ENCODE results near the gene KCNMA1. TPM values are rescaled to one million over a fixed set of nuclear protein-coding genes. Genes with fewer than 3 reads are reported as not detected.

The KCNMA1 gene
- total RNA-seq, 3 donors from 2014 or later (not counting 1 experiment from before 2014, with no cell fraction given): 0.40 to 1.8 (median 0.63) TPM

DNA sequence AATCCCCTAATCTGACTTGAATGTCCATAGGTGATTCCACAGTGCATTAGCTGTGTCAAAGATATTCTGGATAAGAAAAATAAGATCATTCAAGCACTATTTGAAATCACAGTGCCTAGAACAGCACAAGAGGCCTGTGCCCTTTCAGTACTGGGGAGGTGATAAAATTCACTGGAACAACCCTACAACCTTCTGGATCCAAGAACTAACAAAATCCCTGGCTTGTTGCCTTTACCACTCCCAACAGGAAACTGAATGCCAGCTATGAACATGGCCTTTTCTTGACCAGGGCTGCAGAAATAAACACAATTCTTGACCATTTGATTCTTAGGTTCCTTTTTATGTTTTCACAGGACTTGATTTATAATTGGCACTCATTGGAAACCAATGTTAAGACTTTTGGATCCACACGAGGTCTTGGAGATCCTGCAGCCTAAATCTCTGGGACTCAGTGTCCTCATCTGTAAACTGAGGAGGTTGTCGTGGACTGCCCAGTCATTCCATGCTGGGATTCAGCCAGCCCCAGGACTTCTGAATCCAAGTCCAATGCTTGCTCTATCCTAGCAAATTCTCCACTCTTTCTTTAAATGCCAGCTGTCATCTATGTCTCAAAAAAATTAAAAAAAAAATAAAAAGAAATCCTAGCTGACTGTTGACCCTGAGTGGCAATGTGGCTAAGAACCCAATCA, 624.7 kb downstream of the KCNMA1 start:
- 73% methylated on average over 2 of the region's 2 CpGs for WGBS (ENCODE audit: insufficient coverage)
- intact Hi-C loops (cut with micrococcal nuclease): no loop called here
- no peaks in the 10 kb centered on the region for H3K36me3 Mint-ChIP-seq
- Histone ChIP-seq H3K27ac (ENCODE audit: low read length) (no peak overlapping the region), H3K4me3 (ENCODE audit: low read length) (no peak overlapping the region), H3K9me3 (ENCODE audit: control insufficient read depth, insufficient read depth, low read length) (no peaks in the 10 kb centered on the region), H3K36me3 (ENCODE audit: control insufficient read depth, insufficient read depth, low read length) (no peaks in the 10 kb centered on the region), H3K27me3 (ENCODE audit: control insufficient read depth, insufficient read depth, low read length) (no peaks in the 10 kb centered on the region), H3K4me1 (ENCODE audit: control insufficient read depth, insufficient read depth, low read length) (no peaks in the 10 kb centered on the region)
- TF ChIP-seq, protein P1, sequence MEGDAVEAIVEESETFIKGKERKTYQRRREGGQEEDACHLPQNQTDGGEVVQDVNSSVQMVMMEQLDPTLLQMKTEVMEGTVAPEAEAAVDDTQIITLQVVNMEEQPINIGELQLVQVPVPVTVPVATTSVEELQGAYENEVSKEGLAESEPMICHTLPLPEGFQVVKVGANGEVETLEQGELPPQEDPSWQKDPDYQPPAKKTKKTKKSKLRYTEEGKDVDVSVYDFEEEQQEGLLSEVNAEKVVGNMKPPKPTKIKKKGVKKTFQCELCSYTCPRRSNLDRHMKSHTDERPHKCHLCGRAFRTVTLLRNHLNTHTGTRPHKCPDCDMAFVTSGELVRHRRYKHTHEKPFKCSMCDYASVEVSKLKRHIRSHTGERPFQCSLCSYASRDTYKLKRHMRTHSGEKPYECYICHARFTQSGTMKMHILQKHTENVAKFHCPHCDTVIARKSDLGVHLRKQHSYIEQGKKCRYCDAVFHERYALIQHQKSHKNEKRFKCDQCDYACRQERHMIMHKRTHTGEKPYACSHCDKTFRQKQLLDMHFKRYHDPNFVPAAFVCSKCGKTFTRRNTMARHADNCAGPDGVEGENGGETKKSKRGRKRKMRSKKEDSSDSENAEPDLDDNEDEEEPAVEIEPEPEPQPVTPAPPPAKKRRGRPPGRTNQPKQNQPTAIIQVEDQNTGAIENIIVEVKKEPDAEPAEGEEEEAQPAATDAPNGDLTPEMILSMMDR (IDR thresholded peaks at IDR 0.05): no peak
- no peak overlapping the region for H3K27ac Mint-ChIP-seq
- H3K4me3 Mint-ChIP-seq: no peak overlapping the region
- ATAC-seq (no peak), DNase-seq (no peak)
- no peaks in the 10 kb centered on the region for H3K9me3 Mint-ChIP-seq
- H3K27me3 Mint-ChIP-seq (ENCODE audit: low read depth in 2 of 2): peaks cover 0 to 10% of the 10 kb centered on the region in 2 donors
- H3K4me1 Mint-ChIP-seq: no peaks in the 10 kb centered on the region

DNA sequence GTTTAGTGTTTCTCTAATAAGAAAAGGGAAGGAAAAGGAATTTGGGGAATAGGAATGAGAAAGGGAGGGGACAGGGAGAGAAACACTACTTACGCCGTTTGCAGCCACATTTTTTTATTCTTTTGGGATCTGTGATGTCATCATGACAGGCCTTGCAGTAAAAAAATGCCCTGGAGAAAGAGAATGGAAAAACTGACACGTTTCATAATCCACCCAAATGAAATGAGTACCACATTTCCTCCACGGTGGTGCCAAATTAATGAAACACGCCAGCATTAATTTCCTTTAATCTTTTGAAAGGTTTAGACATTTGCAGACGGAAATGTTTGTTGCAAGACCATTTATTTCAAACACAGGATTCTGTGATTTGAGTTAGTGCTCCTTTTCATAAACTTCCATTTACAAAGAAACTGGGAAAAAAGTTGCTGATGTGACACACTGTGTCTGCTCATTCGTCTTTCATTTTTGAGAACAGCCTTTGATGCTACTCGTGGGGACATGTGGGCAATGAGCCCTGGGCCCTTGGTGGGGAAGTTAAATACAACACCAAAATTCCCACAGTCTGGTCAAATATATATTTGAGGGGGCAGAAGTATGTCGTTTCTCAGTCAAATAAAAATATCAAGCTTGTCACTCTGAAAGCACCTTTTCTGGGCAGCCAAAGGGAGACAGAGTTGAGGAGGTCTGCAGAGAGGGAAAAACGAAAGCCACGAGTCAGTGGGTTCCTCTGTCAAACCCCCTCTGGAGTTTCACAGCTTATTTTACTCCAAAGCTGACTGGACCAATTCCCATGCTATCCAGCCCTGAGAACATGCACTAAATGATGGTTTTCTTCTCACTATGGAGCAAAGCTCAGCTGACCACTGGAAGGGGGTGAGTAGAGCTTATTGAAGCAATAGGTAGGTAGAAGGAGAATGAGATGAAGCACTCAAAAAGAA, 625.5 kb downstream of the KCNMA1 start:
- peaks cover 0 to 10% of the 10 kb centered on the region in 2 donors for H3K27me3 Mint-ChIP-seq (ENCODE audit: low read depth in 2 of 2)
- DNase-seq (no peak), ATAC-seq (no peak)
- no peaks in the 10 kb centered on the region for H3K36me3 ChIP-seq (ENCODE audit: control insufficient read depth, insufficient read depth, low read length)
- no peaks in the 10 kb centered on the region for H3K9me3 Mint-ChIP-seq
- no peak overlapping the region for H3K27ac ChIP-seq (ENCODE audit: low read length)
- no peaks in the 10 kb centered on the region for H3K9me3 ChIP-seq (ENCODE audit: control insufficient read depth, insufficient read depth, low read length)
- H3K36me3 Mint-ChIP-seq: no peaks in the 10 kb centered on the region
- intact Hi-C loops (cut with micrococcal nuclease): no loop called here
- H3K4me1 ChIP-seq (ENCODE audit: control insufficient read depth, insufficient read depth, low read length): no peaks in the 10 kb centered on the region
- H3K4me1 Mint-ChIP-seq: no peaks in the 10 kb centered on the region
- H3K27ac Mint-ChIP-seq: no peak overlapping the region
- H3K4me3 Mint-ChIP-seq: no peak overlapping the region
- TF ChIP-seq, protein P1 (IDR thresholded peaks at IDR 0.05): no peak
- 75% methylated on average over 9 of the region's 11 CpGs for WGBS (ENCODE audit: insufficient coverage)
- no peak overlapping the region for H3K4me3 ChIP-seq (ENCODE audit: low read length)
- H3K27me3 ChIP-seq (ENCODE audit: control insufficient read depth, insufficient read depth, low read length): no peaks in the 10 kb centered on the region

DNA sequence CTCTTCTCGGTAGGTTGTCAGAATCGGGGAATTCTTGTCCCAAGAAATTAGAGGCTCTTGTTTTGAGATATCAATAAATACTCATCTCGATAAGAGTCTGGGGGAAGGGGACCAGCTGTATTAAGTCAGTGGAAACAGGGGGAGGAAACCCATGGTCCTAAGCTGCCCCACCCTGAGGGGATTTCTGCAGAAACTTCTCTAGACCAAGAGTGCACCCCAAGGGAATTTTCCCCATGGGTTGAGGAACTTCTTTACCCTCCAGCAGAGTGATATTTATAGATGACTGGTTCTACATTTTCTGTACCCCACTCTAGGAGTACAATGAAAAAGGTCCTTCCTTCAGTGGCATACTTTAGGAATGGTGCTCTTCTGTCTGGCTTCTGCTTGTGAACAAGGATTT, 627.2 kb downstream of the KCNMA1 start:
- Mint-ChIP-seq H3K4me1 (no peaks in the 10 kb centered on the region), H3K27ac (no peak overlapping the region), H3K27me3 (ENCODE audit: low read depth in 2 of 2) (peaks cover 0 to 7% of the 10 kb centered on the region in 2 donors), H3K36me3 (no peaks in the 10 kb centered on the region), H3K4me3 (no peak overlapping the region), H3K9me3 (no peaks in the 10 kb centered on the region)
- Histone ChIP-seq H3K4me1 (ENCODE audit: control insufficient read depth, insufficient read depth, low read length) (no peaks in the 10 kb centered on the region), H3K9me3 (ENCODE audit: control insufficient read depth, insufficient read depth, low read length) (no peaks in the 10 kb centered on the region), H3K36me3 (ENCODE audit: control insufficient read depth, insufficient read depth, low read length) (no peaks in the 10 kb centered on the region), H3K27ac (ENCODE audit: low read length) (no peak overlapping the region), H3K4me3 (ENCODE audit: low read length) (no peak overlapping the region), H3K27me3 (ENCODE audit: control insufficient read depth, insufficient read depth, low read length) (no peaks in the 10 kb centered on the region)
- WGBS (ENCODE audit: insufficient coverage): 91% methylated on average over 3 of the region's 3 CpGs
- DNase-seq (no peak), ATAC-seq (no peak)
- intact Hi-C loops (cut with micrococcal nuclease): no loop called here
- TF ChIP-seq, protein P1 (IDR thresholded peaks at IDR 0.05): no peak
